ENCODE data around the gene FRMD4A.
"Not testable (repeated sequence)": the region's sequence is repeated elsewhere in the genome, so short reads cannot be mapped to it uniquely, and the experiment has no call there.

DNA sequence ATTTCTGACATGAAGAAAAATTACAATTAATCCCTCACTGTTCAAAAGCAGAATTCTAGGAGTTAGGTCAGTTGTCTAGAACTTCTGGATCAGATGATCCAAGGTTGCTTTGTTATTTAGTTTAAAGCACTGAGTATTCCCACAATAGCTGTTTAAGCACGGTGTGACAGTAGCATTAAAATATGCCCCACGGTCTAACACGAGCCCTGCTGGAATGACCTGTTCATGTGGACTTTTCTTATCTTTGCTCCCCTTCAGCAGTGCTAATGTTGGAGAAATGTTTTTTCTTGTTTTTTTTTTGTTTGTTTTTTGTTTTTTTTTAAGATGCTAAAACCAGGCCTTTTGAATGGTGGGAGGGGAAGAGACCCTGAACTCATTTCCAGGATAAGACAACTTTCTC is 101.9 kb downstream of the FRMD4A start:
- TF ChIP-seq RELA (IDR thresholded peaks at IDR 0.05; ENCODE audit: borderline replicate concordance, partially characterized antibody); PAX8 (IDR thresholded peaks at IDR 0.05): not testable (repeated sequence)

Measured in GM12878 (cell line).